NCI-H2196 (cell line): Measurements from ENCODE around the gene PTPN14.

ENCODE experiments used
- DNase-seq: peaks from one replicate; lab custom pipeline; 2025; ENCODE audit not compliant: unreplicated experiment; lab: John Stamatoyannopoulos, UW

Gene PTPN14

DNA sequence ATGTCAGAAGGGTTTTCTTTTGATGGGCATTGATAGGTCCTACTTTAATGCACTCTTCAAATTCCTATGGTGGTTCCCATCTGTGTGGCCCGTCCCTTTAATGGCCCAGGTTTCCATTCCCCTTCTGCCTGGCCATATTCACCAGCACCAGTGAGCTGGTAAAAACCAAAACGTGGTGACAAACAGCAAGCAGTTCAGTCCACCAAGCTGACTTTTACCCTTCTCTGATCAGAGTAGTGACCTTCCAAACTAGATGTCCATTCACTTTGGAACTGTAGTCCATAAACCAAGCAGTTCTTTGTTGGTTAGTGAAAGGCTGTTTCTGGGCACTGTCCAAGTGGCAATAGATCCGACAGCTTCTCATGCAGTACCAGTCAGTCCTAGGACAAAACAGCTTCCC lies 209.9 kb downstream of the PTPN14 start:
- DNase-seq, result no peak

DNA sequence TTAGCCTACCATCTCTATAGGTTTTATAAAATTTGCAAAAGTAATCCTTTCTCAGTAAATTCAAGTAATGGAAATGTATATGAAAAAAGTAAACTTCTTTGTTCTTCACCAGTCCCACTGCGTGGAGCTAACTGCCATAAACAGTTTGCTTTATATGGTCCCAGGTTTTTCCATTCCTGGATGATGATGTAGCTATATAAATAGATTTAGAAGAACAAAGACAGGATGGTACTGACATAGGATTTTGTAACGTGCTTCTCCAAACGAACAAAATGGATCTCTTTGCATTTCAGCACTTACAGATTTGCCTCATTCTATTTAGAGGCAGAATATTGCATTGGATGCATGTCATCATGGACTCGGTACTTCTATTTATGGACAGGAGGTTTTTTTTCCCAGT lies 213.2 kb downstream of the PTPN14 start:
- no peak for DNase-seq

DNA sequence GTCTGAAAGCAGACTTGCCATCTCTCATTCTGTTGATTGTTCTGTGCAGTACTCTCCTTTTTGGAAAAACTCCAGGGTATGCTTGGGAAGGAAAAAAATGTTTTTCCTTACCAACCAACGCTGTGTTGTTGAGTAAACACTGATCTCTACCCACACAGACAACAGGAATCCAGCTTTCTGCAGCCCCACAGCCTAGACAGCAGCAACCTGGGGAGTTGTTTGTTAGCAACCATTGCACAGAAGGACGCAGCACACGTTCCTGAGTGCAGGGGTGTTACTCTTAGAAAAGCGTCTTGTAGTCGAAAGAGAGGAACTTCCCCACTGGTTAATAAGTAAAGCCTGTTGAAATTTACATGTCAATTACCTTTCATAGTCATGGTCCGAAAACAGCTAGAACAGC lies 213.9 kb downstream of the PTPN14 start:
- DNase-seq, result no peak

DNA sequence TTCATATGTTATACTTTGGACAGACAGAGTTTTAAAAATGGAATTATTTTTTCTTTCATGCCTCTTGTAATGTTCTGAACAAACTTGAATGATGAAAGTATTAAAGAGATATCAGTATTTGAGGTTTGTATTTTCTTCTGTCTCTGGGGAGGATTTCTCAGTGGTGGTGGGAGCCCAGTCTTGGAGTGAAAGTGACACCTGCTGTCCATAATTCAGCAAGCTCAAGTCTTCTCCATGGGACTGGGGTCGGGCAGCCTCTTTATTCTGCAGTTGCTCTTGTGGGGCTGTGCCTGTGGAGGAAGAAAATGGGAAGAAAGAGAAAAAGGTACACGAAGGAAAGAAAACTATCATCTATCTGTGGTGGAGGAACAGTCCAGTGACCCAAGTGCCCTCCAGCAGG lies 214.4 kb downstream of the PTPN14 start:
- DNase-seq, result no peak

DNA sequence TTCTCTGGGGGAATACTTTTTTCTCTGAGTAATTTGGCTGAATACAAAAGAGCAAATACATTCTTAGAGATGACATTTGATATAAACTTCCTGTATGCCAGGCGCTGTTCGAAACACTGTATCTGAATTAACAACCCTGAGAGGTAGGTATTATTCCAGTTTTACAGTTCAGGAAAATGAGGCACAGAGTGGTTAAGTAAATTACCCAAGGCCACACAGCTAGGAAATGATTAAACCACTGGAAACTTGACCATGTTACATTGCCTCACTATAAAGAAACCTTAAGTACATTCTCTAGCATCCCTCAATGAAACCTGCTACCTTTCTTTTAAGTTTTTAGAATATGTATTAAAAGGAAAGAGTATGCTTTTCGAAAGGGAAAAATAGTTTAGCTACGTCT lies 215.8 kb downstream of the PTPN14 start:
- DNase-seq, result no peak

DNA sequence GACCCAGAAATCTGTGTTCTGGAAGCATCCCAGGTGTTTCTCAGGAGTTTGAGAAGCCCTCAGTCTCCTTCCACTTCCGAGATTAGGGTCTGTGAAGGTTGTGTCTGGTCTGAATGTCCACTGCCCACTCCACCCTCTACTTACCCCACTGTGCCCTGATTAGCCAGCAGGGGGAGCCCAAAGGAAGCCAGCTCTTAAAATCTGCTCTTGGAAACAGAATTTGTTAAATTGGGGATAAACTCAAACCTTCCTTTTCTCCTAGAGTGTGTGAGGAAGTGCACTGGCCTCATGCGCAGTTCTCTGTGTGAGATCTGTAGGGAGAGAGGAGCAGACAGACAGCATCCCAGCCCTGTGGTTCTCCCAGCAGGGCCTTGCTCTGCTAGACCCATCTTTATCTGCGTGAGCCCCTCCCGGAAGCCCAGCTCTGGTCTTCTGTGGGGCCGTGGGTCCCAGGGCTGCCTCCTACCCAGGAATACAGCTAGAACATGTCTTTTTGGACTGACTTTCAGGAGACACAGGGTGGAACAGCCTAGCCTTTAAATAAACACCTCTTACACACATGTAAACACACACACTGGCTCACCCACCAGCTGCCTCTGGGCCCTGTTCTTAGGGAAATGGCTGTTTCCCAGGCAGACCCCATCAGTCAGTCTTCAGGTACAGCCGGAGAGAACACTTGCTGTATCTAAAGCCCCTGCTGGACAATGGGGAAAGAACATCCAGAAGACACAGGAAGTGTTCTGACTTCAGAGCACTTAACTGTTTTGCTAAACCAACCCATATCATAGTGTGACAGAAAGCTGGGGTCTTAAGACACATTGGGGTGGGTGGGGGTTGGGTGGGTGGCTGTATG lies 218.2 kb downstream of the PTPN14 start:
- DNase-seq, result peak; percentile 39

DNA sequence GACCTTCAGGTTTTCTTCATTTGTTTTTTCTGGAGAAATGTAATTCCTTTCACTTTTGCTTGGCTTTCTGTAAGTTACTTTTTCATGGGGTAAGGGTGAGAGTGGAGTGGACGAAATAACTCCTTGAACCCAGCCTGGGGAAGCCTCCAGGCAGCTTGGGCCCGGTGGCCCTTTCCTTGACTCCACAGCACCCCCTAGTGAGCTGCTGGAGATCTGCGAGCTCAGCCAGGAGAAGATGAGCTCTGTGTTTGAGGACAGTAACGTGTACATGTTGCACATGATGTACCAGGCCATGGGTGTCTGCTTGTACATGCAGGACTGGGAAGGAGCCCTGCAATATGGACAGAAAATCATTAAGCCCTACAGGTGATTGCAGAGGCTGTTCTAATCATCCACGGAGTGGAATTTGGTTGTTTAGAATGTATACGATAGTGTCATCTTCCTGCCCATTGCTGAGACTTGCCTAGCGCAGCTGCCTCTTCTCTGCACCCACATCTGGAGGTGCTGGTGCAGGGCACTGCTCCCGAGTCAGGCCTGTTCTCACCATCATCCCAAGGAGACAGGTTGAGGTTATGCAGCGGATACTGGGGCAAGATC lies 219.5 kb downstream of the PTPN14 start:
- DNase-seq, result peak; percentile 42

DNA sequence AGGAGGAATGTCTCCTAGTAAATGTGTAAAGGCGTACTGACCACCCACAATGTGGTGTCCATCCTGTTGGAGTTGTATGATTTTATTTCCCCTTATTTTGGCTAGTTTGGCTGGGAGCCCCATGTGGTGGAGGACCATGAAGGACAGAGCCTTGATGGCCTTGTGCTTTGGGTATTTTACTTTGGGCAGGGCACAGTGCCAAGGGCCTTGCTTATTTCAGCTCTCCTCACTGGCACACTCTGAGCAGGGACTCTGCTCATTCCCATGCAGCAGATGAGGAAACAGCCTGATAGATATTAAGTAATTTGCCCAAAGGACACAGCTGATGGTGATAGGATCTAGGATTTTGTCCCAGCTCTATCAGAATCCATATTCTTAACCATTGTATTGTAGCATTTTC lies 220.2 kb downstream of the PTPN14 start:
- DNase-seq, result no peak

DNA sequence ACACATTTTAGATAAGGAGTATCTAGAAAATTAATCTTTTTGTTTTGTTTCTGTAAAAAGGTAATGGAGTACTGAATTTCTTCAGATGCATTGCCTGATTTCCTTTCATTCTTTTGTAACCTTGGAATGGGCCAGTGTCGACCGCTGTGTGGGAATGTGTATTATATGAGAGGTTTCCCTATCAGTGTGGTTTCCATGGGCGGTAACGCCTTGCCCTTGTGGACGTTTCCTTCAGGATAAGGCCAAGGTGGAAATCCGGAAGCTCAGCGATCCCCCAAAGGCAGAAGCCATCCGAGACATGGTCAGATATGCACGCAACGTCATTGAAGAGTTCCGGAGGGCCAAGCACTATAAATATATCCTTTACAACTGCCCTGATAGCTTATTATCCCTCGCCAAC lies 220.7 kb downstream of the PTPN14 start:
- DNase-seq, result no peak

DNA sequence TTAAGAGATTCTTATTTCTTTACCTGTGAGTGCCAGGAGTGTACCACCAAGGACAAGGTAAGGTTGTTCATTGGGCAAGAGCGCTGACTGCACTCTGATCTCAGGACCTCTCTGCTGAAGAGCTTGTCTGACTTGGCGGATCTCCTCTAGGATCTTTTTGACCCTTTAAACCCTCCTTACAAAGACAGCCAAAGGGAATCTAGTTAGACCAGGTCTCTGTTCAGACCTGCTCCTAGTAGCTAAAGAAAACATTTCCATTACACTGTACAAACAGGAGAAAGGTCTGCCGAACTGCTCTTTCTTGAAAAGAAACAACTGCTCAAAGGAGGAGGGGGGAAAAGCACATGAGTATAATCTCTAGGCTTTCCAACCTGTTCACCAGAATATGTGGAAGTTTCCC lies 221.2 kb downstream of the PTPN14 start:
- DNase-seq, result no peak

DNA sequence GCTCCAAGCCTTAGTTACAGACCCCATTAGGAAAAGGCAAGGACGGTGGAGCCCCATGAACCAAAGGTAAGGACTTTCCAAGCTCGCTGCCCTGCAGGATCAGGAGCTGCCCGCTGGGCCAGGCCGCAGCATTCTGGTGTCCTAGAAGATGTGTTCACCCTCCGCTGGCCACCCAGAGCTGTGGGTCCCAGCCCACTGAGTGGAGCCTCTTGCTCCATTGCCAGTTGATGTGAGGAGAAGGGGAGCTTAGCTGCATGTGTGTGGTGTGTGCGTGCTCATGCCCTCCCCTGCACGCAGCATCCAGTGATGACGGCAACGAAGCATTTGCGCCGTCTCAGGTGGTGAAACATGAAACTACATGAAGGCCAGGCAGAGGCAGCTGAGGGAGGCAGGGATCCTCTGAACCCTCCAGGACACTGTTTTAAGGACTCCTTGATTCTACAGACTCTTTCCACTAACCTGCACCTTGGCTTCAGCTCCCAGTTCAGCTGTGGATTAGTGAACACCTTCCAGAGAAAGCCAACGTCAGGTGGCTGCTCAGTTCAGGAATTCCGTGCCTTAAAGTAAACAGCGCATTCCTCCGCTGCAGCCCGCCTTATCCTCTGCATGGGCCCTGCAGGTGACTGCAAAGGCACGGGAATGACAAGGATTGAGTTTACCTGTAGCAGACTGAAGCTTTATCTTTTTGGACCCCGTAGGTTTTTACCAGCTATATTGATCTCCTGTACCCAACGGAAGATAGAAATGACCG lies 221.8 kb downstream of the PTPN14 start:
- DNase-seq, result no peak

DNA sequence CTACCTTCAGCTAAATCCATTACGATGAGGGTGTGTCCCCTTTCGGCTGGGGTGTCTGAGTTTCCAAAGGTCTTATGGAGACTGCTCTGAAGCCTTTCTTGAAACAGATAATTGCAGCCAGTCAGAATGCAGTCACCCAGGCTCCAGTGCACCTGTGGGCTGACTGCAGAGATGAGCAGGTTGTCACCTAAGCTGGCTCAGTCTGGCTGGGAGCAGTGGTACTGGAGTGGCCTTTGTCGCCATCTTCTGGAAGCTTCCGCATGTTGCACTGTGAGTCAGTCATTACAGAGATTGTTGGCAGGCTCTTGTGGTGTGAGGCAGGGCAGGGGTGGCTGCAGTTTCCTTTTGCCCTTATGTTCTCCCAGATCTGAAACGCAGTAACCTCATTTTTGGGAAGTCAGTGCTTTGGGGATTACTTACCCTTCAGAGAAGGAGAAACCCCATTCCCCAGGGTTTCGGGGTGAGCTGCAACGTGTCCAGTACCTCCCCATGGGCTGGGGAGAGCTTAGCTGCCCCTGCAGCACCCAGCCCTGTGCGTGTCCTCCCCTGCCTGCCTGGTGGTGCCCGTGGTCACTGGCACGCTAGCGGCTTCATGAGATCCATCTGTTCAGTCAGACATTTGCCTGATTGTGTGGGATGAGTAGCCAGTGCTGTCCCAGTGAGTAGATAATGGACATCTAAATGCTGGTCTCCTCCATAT lies 222.5 kb downstream of the PTPN14 start:
- peak; percentile 79 for DNase-seq

DNA sequence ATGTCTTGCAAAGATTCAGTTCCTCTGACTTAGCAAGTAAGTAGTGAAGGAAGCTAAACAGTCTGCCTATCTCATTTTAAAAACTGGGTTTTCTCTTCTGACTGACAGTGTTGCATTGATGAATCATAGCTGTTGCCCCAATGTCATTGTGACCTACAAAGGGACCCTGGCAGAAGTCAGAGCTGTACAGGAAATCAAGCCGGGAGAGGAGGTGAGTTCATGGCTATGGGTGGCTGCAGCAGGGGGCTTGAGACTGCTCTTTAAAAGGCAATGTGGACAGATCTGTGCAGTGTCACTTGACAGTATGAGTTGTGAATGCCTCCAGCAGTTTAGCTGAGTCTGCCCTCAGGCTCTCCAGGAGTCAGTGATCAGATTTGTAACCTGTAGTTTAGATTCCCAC lies 223.9 kb downstream of the PTPN14 start:
- DNase-seq, result no peak

DNA sequence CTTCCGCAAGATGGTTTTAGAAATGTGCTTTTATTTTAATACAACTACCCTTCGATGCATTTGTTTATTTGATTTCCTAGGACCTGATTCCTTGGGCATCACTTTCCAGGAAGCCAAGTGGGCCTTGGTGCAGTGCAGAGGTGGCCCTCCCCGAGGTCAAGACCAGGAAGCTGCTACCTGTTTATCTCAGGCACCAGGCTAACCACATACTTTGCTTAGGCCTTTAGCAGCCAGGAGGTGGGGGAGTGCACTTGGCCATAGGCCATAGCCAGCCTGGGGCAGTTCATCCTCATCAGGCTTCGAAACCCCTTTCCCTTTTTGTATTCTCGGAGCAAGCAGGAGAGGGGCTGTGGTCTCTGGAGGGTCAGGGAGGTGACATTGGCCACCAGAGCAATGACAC lies 225.0 kb downstream of the PTPN14 start:
- DNase-seq, result no peak

DNA sequence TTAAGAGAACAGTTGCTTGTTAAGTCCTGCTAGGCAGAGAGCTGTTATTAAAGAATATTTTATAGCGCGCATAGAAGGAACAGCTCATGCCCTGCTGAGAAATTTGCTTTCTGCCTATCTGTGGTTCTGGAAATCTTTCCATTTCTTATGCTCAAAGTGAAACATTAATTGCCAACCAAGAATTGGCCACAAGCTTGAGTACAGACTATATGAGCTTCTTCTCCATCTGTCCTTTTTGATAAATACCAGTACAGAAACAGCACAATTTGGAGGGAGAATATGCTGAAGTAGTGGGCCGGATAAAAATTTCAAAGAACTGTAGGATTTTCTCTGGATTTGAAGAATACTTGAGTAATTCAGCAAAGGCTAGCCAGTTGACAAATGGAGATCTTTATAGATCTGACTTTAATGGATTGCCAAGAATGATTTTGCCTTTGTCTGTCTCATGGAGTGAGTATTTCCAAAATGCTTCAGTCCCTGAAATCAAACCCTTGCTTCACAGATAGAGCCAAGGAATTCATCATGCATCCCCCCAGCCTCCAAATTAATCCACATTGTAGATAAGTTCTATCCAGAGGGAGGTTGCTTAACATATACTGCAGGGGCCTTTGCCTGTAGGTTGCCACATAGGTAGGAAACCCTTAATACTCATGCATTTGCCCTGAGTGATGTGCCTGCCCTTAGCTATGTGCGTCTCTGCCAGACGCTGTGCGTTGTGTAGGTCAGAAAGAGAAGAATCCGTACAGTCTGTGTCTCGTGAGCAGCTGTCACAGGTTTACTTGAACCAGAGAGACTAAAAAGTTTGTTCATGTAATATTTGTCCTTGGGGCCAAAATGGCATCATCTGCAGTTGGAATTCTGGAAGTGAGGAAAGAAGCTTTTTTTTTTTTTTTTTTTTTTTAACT lies 226.3 kb downstream of the PTPN14 start:
- DNase-seq, result no peak

DNA sequence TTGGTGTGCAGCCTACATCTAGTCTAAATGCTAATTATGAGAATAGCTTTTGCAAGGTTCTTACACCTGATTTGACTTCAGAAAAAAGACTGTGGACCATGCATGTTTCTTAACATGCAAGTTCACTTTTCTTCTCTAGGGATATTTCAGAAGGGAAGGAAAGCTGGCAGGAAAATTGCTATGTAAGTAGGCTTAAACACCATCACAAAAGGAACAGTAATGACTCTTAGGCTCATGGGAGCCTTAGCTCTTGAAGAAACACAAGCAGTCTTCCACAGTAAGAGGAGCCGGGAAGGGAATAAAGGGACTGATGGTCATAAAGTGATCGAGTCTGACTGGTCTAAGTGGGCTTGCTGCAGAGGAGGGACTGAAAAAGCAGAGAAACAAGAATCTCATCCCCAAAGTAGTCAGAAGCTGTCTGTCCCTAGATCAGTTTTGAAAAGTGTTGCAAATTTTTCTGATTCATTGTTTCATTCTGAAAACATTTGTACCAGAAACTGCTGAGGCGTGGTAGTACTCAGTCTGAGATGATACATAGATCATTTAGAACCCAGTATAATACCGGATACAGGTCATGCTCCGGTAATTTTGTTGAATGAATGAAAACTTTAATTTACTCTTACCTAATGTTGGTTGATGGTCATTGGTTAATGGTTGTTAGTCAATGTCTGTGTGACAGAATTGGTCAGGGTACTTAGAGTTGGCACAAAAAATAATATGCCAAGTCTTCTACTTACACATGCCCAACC lies 229.5 kb downstream of the PTPN14 start:
- no peak for DNase-seq

DNA sequence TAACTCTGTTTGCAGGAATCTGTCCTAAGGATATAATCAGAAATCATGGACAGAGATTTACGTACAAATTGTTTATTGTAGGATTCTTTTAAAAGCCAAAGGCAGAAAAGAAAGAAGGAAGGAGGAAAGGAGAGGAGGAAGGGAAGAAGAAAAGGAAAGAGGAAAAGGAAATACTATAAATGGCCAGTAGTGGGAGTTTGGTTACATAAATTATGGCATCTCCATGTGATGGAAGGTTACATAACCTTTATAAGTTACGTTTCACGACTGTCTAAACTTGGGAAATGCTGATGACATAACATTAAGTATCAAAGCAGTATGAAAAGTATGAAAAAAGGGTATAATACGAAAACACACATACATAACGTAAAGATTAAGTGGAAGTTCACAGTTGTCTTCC lies 231.5 kb downstream of the PTPN14 start:
- no peak for DNase-seq

DNA sequence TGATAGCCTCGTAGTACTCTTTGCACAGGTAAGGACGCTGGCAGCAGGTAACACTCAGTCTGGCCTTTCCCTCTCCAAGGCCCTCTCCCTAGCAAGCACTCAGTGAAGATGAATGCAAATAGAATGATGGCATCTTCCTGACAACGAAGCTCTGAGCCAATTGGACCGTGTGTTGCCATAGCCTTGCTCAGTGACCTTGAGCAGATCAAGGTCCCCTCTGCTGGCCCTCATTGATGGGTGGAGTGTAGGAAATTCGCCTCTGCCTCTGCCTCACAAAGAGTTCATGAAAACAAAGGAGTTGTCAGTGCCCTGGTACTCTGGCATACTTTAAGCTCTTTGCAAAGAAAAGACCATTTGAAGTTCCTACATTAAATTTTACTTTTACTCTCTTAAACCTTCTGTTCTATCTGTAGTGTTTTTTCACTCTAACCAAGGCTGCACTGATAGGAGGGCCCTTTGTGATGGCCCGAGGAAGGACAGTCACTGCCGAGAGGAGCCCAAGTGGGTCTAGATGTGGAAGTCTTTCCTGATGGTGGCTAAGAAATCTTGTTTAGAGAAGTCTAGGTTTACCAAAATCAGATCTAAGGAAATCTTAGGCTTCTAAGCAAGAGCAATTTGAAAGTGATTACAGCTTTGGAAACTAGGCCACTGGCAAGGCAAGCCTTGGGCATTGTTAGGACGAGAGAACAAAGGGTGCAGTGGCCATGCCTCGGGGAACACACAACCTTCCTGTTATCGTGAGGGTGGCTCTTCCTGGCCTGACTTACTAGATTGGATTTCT lies 232.3 kb downstream of the PTPN14 start:
- no peak for DNase-seq

DNA sequence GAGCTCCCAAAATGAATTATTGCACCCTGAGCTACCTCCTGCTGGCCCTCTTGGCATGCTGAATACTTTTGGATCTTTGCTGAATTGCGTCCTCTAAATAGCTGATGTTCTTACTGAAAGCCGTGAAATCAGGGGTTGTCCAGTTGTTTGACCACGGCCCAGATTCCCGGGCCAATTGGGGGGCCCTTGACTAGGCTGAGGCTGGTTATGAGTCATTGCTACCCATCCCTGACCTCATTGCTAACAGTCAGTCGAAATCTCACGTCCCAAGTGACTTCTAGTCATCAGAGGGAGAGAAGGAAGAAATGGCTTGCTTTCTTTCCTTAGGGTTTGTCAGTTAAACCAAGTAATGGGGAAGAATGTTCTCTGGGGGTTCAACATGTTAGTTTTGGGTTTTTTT lies 233.0 kb downstream of the PTPN14 start:
- no peak for DNase-seq
